ENCODE measurements around the gene MYO1D. TPM values are rescaled to one million over a fixed set of nuclear protein-coding genes. Genes with fewer than 3 reads are reported as not detected.

Gene MYO1D
- total and polyA plus RNA-seq, 8 donors: 16.7 to 43.0 (median 29.4) TPM

DNA sequence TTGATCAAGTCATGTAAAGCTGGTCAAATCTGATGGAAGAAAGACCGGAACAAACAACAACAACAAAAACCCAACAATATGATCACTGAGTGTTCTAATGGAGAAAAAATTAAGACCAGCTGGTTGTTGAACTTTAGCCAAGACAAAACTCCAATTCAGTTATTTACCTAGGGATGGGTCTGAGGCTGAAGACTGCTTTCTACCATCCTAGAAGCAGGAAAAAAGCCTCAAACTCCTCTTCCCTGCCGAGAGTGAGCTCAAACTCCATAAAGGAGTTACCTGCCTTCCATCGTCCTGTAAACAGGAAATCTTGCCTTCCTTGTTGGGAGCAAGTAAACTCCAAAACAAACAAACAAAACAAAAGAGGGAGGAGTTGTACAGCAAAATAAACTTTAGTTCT, 28.0 kb upstream of the MYO1D start:
- no peak for FAIRE-seq
- DNase-seq: no peak
- no peak overlapping the region for H3K4me3 ChIP-seq
- WGBS, 2 donors: 76 to 86% methylated on average over 3 of the region's 3 CpGs
- H3K36me3 ChIP-seq: no peaks in the 10 kb centered on the region
- no peaks in the 10 kb centered on the region for H3K9me3 ChIP-seq
- no peak for ATAC-seq
- no peaks in the 10 kb centered on the region for H3K27me3 ChIP-seq
- TF ChIP-seq, protein P1, sequence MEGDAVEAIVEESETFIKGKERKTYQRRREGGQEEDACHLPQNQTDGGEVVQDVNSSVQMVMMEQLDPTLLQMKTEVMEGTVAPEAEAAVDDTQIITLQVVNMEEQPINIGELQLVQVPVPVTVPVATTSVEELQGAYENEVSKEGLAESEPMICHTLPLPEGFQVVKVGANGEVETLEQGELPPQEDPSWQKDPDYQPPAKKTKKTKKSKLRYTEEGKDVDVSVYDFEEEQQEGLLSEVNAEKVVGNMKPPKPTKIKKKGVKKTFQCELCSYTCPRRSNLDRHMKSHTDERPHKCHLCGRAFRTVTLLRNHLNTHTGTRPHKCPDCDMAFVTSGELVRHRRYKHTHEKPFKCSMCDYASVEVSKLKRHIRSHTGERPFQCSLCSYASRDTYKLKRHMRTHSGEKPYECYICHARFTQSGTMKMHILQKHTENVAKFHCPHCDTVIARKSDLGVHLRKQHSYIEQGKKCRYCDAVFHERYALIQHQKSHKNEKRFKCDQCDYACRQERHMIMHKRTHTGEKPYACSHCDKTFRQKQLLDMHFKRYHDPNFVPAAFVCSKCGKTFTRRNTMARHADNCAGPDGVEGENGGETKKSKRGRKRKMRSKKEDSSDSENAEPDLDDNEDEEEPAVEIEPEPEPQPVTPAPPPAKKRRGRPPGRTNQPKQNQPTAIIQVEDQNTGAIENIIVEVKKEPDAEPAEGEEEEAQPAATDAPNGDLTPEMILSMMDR (IDR thresholded peaks at IDR 0.05): no peak
- H3K27ac ChIP-seq: no peak overlapping the region
- intact Hi-C loops (cut with DNase I): loop anchor here in 1 of 3 donors (10.0 kb wide), 1 partner anchor 120 kb away; no protein-coding TSS in a partner anchor
- peaks cover 0 to 3% (median 0%) of the 10 kb centered on the region in 3 donors for H3K4me1 ChIP-seq

DNA sequence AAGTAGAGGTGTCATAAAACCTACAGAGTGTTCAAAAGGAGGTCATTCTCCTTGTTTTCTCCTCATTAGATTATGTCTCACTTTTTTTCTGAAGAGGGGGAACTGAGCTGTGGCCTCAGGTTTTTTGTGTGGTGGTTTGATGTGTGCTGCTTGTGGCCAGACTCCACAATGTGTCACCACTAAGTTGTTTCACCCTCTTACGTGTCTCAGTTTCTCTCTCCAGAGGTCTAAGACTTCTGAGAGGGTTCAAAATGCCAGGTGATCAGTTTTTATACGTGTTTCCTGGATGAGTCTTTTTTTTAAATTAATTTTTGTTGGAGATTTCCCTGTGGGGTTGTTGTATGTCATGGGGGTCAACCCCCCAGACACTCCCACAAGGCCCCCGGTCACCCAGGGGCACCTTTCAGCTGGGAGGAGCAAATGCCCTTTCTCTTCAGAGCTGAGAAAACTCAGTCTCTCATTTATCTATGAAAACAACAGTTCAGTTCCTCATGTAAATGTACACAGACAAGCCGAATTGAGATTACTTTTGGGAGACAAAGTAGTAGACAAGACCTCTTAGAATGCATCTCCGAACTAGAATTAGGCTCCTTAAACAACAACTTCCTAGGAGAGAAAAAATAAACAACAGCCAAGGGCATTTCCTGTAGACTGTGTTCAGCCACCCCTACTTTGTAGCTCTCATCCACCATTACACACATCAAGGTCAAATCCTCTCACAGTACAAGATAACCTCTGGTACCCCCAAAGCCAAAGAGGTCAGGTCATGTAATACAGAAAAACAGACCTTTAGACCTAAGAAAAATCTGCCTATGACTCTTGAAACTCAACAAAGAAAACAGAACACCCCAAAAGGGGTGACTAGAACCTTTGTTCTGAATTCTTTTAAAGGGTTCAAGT, 27.1 kb upstream of the MYO1D start:
- Histone ChIP-seq H3K4me1 (no peaks in the 10 kb centered on the region), H3K27ac (no peak overlapping the region), H3K36me3 (no peaks in the 10 kb centered on the region), H3K27me3 (no peaks in the 10 kb centered on the region), H3K4me3 (no peak overlapping the region), H3K9me3 (no peaks in the 10 kb centered on the region)
- ATAC-seq (no peak), FAIRE-seq (no peak), DNase-seq (no peak)
- TF ChIP-seq, protein P1 (IDR thresholded peaks at IDR 0.05): no peak
- intact Hi-C loops (cut with DNase I): loop anchor here in 1 of 3 donors (10.0 kb wide), 1 partner anchor 119 kb away; no protein-coding TSS in a partner anchor
- 70 to 81% methylated on average over 5 of the region's 5 CpGs for WGBS, 2 donors

DNA sequence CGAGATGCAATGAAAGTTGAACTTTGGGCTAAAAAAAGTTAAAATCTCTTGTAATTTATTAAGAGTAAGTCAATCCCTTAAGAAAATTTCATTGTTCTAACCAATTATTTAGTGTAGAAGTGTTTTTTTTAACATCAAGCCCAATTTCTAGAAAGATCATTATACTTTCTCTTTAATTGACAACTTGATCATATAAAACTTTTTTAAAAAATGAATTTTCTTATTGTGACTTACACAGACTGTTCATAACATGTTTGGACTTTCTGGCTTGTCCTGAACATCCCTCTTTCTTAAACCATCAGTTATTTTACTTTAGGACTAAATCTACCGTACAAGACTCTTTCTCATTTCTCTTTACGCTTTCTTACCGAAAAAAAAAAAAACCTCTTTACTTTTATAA, 24.8 kb upstream of the MYO1D start:
- H3K9me3 ChIP-seq: no peaks in the 10 kb centered on the region
- no peak for ATAC-seq
- no peaks in the 10 kb centered on the region for H3K36me3 ChIP-seq
- no peak overlapping the region for H3K4me3 ChIP-seq
- no peaks in the 10 kb centered on the region for H3K27me3 ChIP-seq
- no peak overlapping the region for H3K27ac ChIP-seq
- intact Hi-C loops (cut with DNase I): loop anchor here in 1 of 3 donors (10.0 kb wide), 1 partner anchor 117 kb away; no protein-coding TSS in a partner anchor
- H3K4me1 ChIP-seq: peaks cover 0 to 6% (median 0%) of the 10 kb centered on the region in 3 donors
- TF ChIP-seq, protein P1 (IDR thresholded peaks at IDR 0.05): no peak
- peak; percentile 53 for FAIRE-seq
- 93 to 97% methylated on average over 4 of the region's 4 CpGs for WGBS, 2 donors
- DNase-seq: no peak

DNA sequence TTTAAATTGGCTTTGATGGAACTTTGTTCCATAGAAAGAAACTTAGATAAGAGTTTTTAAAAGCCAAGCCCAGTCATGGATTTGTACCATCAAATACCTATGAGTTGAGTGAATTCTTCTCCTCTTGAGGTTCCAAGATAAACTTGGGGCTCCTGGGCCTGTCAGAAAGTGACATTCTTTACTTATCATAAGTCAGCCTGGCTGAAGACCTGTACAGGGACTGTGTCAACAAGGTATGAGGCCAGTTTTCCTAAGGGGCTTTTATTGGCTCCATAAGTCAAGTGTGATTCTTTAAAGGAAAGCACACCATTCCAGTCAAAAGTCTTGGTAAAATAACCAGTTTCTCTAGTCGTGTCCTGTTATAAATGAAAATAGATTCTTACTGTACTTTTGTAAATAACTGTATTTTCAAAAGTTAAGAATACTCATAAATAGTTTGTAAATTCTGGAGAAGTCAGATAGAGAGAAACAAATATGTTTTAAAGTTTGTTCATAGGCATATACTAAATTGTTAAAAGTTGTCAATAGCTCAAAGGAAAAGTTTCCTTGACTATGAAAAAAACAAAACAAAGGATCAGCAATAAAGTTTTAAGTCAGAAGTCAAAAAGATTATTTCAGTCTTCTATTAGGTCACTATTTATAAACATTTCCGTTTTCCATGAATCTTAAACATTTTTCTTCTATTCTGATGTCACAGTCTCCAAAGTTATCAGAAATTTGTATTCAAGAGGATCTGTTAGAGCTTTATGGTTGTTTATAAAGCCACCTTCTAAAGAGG, 22.5 kb upstream of the MYO1D start:
- TF ChIP-seq, protein P1 (IDR thresholded peaks at IDR 0.05): no peak
- Histone ChIP-seq H3K36me3 (no peaks in the 10 kb centered on the region), H3K9me3 (no peaks in the 10 kb centered on the region), H3K27me3 (no peaks in the 10 kb centered on the region), H3K4me3 (no peak overlapping the region), H3K4me1 (peaks cover 0 to 6% (median 0%) of the 10 kb centered on the region in 3 donors), H3K27ac (no peak overlapping the region)
- no peak for FAIRE-seq
- ATAC-seq: no peak
- no peak for DNase-seq
- WGBS, 2 donors: 60 to 71% methylated on average over 2 of the region's 2 CpGs
- intact Hi-C loops (cut with DNase I): loop anchor here in 1 of 3 donors (10.0 kb wide), 1 partner anchor 115 kb away; no protein-coding TSS in a partner anchor

Measured in pancreas (tissue), 10 donors.